Hematopoietic multipotent progenitor cell treated with erythropoietin and hydrocortisone succinate and interleukin-3 and kit ligand, for 6 days (in vitro differentiated cells): ENCODE measurements around the gene CCNH.

Source experiments
- DNase-seq: peaks from one replicate; pipeline ENCODE4 v3.0.0-alpha.2; 2015

CCNH gene

GRCh38 chr5:87354496-87354895, 58.2 kb downstream of the CCNH start:
- no peak for DNase-seq

GRCh38 chr5:87347841-87348240, 64.9 kb downstream of the CCNH start:
- DNase-seq = no peak

GRCh38 chr5:87347272-87347671, 65.5 kb downstream of the CCNH start:
- no peak for DNase-seq
